Neural progenitor cell (in vitro differentiated cells): ENCODE results near the gene SCUBE3.

Experiments
- EZH2 ChIP-seq: fragments of 200-600 bp; sonication (generic); IDR thresholded peaks from 2 replicates; pipeline ENCODE4 v1.6.1; 2017; ENCODE audit warnings: antibody characterized with exemption, mild to moderate bottlenecking, moderate library complexity
- EZH2phosphoT487 ChIP-seq: fragments of 200-600 bp; sonication (generic); IDR thresholded peaks from 2 replicates; pipeline ENCODE4 v1.6.1; 2017; ENCODE audit warnings: antibody characterized with exemption
- TF ChIP-seq, protein P1 (sequence below): fragments of 200-600 bp; sonication (generic); IDR thresholded peaks from 2 replicates; pipeline ENCODE4 v1.5.1; 2017; ENCODE audit warnings: antibody characterized with exemption, mild to moderate bottlenecking

GRCh38 chr6:35260591-35261570, 47.1 kb downstream of the SCUBE3 start:
- TF ChIP-seq, protein P1, sequence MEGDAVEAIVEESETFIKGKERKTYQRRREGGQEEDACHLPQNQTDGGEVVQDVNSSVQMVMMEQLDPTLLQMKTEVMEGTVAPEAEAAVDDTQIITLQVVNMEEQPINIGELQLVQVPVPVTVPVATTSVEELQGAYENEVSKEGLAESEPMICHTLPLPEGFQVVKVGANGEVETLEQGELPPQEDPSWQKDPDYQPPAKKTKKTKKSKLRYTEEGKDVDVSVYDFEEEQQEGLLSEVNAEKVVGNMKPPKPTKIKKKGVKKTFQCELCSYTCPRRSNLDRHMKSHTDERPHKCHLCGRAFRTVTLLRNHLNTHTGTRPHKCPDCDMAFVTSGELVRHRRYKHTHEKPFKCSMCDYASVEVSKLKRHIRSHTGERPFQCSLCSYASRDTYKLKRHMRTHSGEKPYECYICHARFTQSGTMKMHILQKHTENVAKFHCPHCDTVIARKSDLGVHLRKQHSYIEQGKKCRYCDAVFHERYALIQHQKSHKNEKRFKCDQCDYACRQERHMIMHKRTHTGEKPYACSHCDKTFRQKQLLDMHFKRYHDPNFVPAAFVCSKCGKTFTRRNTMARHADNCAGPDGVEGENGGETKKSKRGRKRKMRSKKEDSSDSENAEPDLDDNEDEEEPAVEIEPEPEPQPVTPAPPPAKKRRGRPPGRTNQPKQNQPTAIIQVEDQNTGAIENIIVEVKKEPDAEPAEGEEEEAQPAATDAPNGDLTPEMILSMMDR, result no peak
- TF ChIP-seq EZH2 (no peak), EZH2phosphoT487 (no peak)
